ACC112 (cell line): ENCODE data around the gene FSHR.

Experiments used
- H2AFZ ChIP-seq: fragments of 200-600 bp; sonication (generic); one replicate; pipeline ENCODE4 v1.6.0; 2017; ENCODE audit warnings: antibody characterized with exemption, low read length; ENCODE audit not compliant: unreplicated experiment
- H3K27ac ChIP-seq: fragments of 200-600 bp; sonication (generic); 2 replicates; pipeline ENCODE4 v1.5.1; 2014; ENCODE audit warnings: low read depth, mild to moderate bottlenecking, antibody characterized with exemption, low read length, moderate library complexity
- H3K27me3 ChIP-seq: fragments of 200-600 bp; sonication (generic); 2 replicates; pipeline ENCODE4 v1.6.1; 2014; ENCODE audit warnings: mild to moderate bottlenecking, antibody characterized with exemption, low read length, moderate library complexity, mixed read lengths; ENCODE audit not compliant: insufficient read depth
- H3K36me3 ChIP-seq: fragments of 200-600 bp; sonication (generic); 2 replicates; pipeline ENCODE4 v1.6.1; 2016; ENCODE audit warnings: mild to moderate bottlenecking, antibody characterized with exemption, low read length, moderate library complexity, mixed read lengths; ENCODE audit not compliant: insufficient read depth
- H3K4me1 ChIP-seq: fragments of 200-600 bp; sonication (generic); one replicate; pipeline ENCODE4 v1.6.1; 2016; ENCODE audit warnings: low read length, mixed read lengths; ENCODE audit not compliant: insufficient read depth, unreplicated experiment, control insufficient read depth
- H3K4me3 ChIP-seq: fragments of 200-600 bp; sonication (generic); 2 replicates; pipeline ENCODE4 v1.5.1; 2014; ENCODE audit warnings: mild to moderate bottlenecking, low read depth, low read length
- H3K79me2 ChIP-seq: fragments of 200-600 bp; sonication (generic); one replicate; pipeline ENCODE4 v1.6.0; 2016; ENCODE audit warnings: low read length; ENCODE audit not compliant: control insufficient read depth, unreplicated experiment, insufficient read depth

Gene FSHR

DNA sequence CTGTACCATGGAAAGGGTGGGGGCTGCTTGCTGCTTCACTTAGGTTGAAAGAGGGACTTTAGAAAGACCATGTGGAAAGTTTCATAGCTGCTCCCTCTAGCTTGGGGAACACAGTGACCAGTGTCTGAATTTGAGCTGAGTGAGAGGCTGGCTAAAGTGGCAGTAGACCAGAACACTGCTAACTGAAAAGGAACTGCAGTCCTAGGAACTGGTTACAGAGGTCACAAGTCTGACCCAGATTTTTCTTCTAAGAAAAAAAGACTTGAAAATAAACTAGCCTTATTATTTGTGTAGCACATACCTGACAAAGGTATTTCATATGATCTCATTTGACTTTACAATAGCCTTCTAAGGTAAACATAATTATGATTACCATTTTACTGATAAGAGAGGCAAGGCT lies 153.6 kb downstream of the FSHR start:
- Histone ChIP-seq H2AFZ (no peak overlapping the region), H3K4me3 (no peak overlapping the region), H3K27me3 (no peaks in the 10 kb centered on the region), H3K79me2 (no peaks in the 10 kb centered on the region), H3K4me1 (no peaks in the 10 kb centered on the region), H3K27ac (no peak overlapping the region), H3K36me3 (no peaks in the 10 kb centered on the region)

DNA sequence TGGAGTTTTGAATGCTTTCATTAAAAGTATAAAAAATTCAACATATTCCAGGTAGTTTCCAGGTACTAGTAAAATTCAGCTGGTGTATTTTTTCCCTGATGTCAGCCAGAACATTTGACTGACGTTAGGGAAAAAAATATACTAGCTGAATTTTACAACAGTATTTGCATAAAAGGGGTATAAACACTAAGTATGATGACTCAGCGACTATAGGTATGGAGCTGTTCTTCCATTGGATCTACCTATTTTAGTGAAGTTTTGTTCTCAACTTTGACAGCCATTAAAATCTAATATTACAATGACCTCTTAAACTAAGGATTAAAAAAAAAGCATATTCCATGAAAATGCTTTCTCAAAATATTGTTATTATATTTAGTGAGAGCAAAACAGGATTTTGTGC lies 155.9 kb downstream of the FSHR start:
- H3K79me2 ChIP-seq = no peaks in the 10 kb centered on the region
- no peak overlapping the region for H3K27ac ChIP-seq
- H2AFZ ChIP-seq = no peak overlapping the region
- H3K4me3 ChIP-seq = no peak overlapping the region
- no peaks in the 10 kb centered on the region for H3K27me3 ChIP-seq
- H3K4me1 ChIP-seq = no peaks in the 10 kb centered on the region
- H3K36me3 ChIP-seq = no peaks in the 10 kb centered on the region

DNA sequence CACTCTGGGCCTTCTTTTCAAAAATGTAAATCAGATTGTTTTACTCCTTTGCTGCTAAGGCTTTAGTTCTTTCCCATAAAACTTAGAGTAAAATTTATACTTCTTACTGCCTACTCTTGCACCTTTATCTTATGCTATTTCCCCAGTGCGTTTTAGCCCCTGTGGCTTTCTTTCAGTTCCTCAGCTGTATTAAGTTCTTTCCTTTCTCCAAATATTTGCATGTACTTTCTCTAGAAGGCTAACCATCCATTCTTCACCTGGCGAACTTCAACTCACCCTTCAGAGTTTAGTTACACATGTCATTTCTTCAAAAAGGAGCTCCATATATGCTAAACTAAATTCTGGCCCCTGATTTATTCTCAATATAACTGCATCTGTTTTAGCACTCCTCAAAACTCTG lies 160.7 kb downstream of the FSHR start:
- H2AFZ ChIP-seq = no peak overlapping the region
- no peaks in the 10 kb centered on the region for H3K4me1 ChIP-seq
- H3K36me3 ChIP-seq = no peaks in the 10 kb centered on the region
- no peaks in the 10 kb centered on the region for H3K27me3 ChIP-seq
- H3K79me2 ChIP-seq = no peaks in the 10 kb centered on the region
- H3K27ac ChIP-seq = no peak overlapping the region
- no peak overlapping the region for H3K4me3 ChIP-seq

DNA sequence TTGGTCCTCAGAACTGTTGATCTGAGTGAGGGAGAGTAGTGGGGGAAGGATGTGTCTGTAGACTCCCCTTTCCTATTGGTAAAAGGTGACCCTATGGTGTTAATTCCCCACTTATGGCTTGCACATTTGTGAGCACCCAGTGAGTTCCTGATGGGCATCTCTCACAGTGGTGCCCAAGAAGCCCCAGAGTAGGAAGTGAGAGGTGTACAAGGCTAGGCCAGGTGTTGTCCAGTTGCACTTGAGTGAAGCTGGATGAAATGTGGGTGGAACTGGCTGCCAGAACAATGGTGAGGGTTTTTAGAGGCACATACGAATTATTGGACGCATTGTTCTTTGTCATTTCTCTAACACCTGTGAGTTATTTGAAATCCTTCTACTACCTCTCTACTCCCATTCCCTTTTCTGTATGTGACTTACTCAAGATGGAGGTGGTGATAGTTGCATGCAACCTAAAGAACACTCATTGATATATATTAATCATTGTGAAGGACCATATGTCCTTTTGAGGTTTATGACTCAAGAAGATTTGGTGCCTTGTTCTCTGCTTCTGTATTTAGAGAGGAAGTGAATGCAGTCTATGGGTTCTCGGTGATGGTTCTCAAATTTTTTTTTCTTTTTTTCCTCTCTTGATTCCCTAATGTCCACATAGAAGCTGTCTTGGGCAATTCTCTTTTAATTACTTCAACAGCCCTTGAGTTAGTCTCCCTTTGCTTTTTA lies 162.7 kb downstream of the FSHR start:
- no peaks in the 10 kb centered on the region for H3K4me1 ChIP-seq
- H2AFZ ChIP-seq = no peak overlapping the region
- no peak overlapping the region for H3K27ac ChIP-seq
- no peaks in the 10 kb centered on the region for H3K79me2 ChIP-seq
- no peak overlapping the region for H3K4me3 ChIP-seq
- no peaks in the 10 kb centered on the region for H3K27me3 ChIP-seq
- H3K36me3 ChIP-seq = no peaks in the 10 kb centered on the region

DNA sequence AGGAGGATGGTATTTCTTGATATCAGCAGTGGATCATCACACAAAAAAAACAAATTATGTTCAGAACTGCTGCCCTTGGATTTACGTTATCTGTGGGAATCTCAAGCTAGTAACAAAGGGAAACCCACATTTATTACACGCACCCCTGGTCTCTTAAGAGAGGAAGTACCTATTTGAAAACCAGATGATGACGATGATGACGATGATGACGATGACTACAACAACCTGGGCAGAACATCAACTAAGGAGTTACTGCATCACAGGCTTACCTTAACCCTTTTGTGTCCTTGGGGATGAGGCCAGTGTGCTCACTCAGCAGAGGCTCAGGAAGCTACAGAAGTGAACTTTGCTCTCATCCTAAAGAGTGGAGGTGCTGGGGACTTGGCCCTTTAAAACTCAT lies 169.4 kb downstream of the FSHR start:
- no peak overlapping the region for H3K27ac ChIP-seq
- no peaks in the 10 kb centered on the region for H3K79me2 ChIP-seq
- no peaks in the 10 kb centered on the region for H3K36me3 ChIP-seq
- H3K4me1 ChIP-seq = no peaks in the 10 kb centered on the region
- H3K27me3 ChIP-seq = no peaks in the 10 kb centered on the region
- H3K4me3 ChIP-seq = no peak overlapping the region
- no peak overlapping the region for H2AFZ ChIP-seq

DNA sequence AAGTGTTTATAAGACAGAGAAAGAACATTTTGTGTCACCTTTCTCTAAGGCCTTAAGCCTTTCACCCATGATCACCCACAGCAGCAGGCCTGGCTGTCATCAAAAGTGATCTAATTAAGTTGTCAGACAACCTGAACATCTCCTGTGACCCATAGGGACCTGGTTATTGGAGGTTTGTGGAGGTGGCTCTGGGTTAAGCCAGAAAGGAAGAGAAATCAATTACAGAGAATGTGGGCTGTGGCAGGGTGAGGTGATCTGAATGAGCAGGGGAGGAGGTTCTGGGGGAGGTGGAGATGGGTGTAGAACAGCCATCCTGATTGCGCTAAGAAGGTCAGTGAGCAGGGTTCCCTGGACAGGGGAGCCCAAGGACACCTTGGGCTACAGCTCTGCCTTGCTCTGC lies 170.8 kb downstream of the FSHR start:
- Histone ChIP-seq H3K27me3 (no peaks in the 10 kb centered on the region), H3K4me1 (no peaks in the 10 kb centered on the region), H3K79me2 (no peaks in the 10 kb centered on the region), H3K27ac (no peak overlapping the region), H2AFZ (no peak overlapping the region), H3K4me3 (no peak overlapping the region), H3K36me3 (no peaks in the 10 kb centered on the region)

DNA sequence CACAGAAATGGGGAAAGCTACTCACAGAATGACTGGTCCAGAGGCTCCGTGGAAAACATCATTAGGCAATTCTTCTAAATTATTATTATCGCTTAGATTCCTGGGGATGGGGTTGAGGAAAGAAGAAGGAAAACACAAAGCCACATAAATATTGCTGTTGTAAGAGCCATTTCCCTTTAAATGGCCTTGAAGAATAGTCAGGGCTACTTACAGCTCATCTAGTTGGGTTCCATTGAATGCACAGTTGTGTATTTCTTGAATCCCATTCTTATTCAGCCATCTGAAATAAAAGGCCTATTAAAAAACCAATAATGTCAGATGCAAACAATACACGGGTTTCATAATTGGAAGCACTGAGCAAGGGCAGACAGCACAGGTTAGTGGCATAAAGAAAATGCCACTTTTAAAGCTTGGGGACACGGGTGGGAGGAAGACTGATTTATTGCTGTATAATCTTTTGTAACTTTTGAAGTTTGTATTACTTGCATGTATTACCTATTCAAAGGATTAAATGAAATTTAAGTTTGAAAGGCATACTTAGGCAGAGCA lies 171.4 kb downstream of the FSHR start:
- Histone ChIP-seq H3K4me1 (no peaks in the 10 kb centered on the region), H3K36me3 (no peaks in the 10 kb centered on the region), H3K27ac (no peak overlapping the region), H3K27me3 (no peaks in the 10 kb centered on the region), H3K4me3 (no peak overlapping the region), H2AFZ (no peak overlapping the region), H3K79me2 (no peaks in the 10 kb centered on the region)

DNA sequence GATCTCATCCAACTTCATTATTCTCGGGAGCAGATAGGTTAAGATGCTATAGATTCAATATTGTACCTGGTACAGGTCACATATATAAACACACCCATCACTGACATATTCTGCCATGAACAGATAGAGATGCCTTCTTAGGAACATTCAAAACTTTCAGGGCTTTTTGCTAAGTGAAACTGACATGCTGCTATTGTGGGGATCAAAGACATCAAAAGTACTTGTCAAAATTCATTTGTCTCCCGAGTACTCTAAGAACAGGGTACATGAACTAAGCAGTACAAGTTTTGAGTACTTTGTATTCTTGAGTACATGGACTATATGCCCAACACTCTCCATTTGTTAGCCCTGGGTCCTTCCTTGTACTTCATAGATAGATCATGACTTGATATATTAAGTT lies 173.5 kb downstream of the FSHR start:
- Histone ChIP-seq H3K4me1 (no peaks in the 10 kb centered on the region), H3K79me2 (no peaks in the 10 kb centered on the region), H3K4me3 (no peak overlapping the region), H2AFZ (no peak overlapping the region), H3K27ac (no peak overlapping the region), H3K27me3 (no peaks in the 10 kb centered on the region), H3K36me3 (no peaks in the 10 kb centered on the region)

DNA sequence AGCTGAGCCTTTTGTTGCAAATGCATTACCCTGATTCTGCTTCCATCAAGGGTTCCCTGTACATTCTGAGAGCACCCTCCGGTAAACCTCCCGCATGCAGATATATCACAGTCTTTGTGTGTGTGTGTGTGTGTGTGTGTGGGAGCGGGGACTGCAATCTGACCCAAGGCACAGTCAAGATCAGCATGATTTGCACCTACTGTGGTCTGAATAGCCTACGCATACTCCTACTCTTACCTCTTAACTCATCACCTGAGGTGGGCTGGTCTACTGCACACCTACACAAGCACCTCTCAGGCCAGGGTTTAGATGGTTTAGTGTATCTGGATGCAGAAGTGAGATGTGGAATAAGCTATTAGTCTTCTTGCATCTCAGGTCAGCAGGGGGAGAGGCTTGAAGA lies 174.6 kb downstream of the FSHR start:
- no peaks in the 10 kb centered on the region for H3K79me2 ChIP-seq
- H3K4me3 ChIP-seq = no peak overlapping the region
- no peaks in the 10 kb centered on the region for H3K27me3 ChIP-seq
- no peaks in the 10 kb centered on the region for H3K4me1 ChIP-seq
- no peak overlapping the region for H3K27ac ChIP-seq
- no peak overlapping the region for H2AFZ ChIP-seq
- H3K36me3 ChIP-seq = no peaks in the 10 kb centered on the region

DNA sequence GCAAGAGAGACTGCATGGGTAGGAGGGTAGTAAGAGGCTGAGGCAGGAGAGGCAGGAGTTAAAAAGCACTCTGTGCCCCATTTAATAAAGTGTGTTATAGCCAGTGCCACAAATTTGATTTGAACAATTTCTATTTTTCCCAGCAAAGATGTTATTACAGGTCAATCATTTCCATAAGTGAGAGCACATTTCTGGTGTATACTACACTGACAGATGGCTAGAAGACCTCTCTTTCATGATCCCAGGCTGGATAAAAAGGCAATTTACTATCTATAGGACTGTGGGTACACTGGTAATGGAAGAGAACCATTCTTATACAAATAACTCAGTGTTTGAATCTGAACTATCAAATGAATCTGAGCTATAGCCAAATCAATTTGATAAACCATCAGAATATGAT lies 176.2 kb downstream of the FSHR start:
- no peaks in the 10 kb centered on the region for H3K36me3 ChIP-seq
- no peak overlapping the region for H3K27ac ChIP-seq
- H3K27me3 ChIP-seq = no peaks in the 10 kb centered on the region
- H3K79me2 ChIP-seq = no peaks in the 10 kb centered on the region
- H2AFZ ChIP-seq = no peak overlapping the region
- H3K4me3 ChIP-seq = no peak overlapping the region
- no peaks in the 10 kb centered on the region for H3K4me1 ChIP-seq

DNA sequence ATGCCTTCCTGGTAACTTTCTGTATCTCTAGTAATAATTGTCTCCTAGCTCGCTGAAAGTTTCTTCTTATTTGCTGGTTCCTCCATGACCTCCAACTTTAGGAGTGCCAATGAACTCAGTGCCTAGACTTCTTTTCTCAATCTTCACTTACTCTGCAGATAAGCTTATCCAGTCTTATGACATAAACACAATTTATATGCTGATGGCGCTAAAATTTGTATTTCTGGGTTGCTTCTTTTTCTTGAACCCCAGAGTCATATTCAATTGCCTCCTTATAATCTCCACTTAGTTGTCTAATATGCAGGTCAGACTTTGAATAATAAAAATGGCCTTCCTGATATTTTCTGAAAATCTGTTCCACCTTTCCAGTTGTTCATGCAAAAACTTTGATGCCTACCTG lies 182.5 kb downstream of the FSHR start:
- H3K27me3 ChIP-seq = no peaks in the 10 kb centered on the region
- H3K4me1 ChIP-seq = no peaks in the 10 kb centered on the region
- H2AFZ ChIP-seq = no peak overlapping the region
- H3K36me3 ChIP-seq = no peaks in the 10 kb centered on the region
- H3K4me3 ChIP-seq = no peak overlapping the region
- no peak overlapping the region for H3K27ac ChIP-seq
- no peaks in the 10 kb centered on the region for H3K79me2 ChIP-seq
